B cell (primary cell): Measurements from ENCODE around the gene KRT74. TPM values are rescaled to one million over a fixed set of nuclear protein-coding genes. Genes with fewer than 3 reads are reported as not detected.

Source experiments
- ATAC-seq: fragments of 200-7000 bp; cut with Tn5 transposase; one replicate; pipeline ENCODE4 v1.10.0; 2021; ENCODE audit warnings: low read depth, mild to moderate bottlenecking, moderate number of reproducible peaks, moderate library complexity
- CTCF ChIA-PET: fragments of 350-600 bp; sonication (Branson Sonifier 250); formaldehyde crosslinking; loops from one replicate; lab custom pipeline; 2021; ENCODE audit warnings: antibody characterized with exemption, inconsistent platforms; lab: Charles Lee
- POLR2A ChIA-PET: fragments of 350-600 bp; sonication (Branson Sonifier 250); formaldehyde crosslinking; loops from one replicate; lab custom pipeline; 2021; ENCODE audit warnings: antibody characterized with exemption; lab: Charles Lee
- DNase-seq: peaks from one replicate; pipeline ENCODE4 v3.0.0; 2013
- H2AFZ ChIP-seq: 2 replicates; pipeline ENCODE4 v1.6.1; 2012; ENCODE audit warnings: mild to moderate bottlenecking, low read depth, low read length; ENCODE audit not compliant: insufficient read depth, poor library complexity, severe bottlenecking
- H3K27ac ChIP-seq, 2 donors: 1 replicate in 1 of 2; 2 replicates in 1 of 2; pipeline ENCODE4 v1.5.1; 2012 to 2013; ENCODE audit warnings: low read length in 2 of 2, mild to moderate bottlenecking in 2 of 2, moderate library complexity in 1 of 2
- H3K27me3 ChIP-seq, 4 experiments: fragments of 200-600 bp in 1 of 4; sonication (generic) in 1 of 4; replicated peaks in 1 of 4; 1 replicate in 2 of 4; 2 replicates in 2 of 4; pipeline versions ENCODE4 v1.6.1 to v1.7.0; 2013 to 2016; ENCODE audit warnings: low read length in 3 of 4, mild to moderate bottlenecking in 2 of 4, mixed read lengths in 1 of 4, moderate library complexity in 1 of 4; ENCODE audit not compliant: insufficient read depth in 4 of 4, control insufficient read depth in 3 of 4; ENCODE audit errors: control extremely low read depth in 1 of 4
- H3K36me3 ChIP-seq, 2 experiments: replicated peaks in 1 of 2; 1 replicate in 1 of 2; 2 replicates in 1 of 2; pipeline versions ENCODE4 v1.6.1 to v1.7.1; 2013; ENCODE audit warnings: low read length in 1 of 2; ENCODE audit not compliant: insufficient read depth in 2 of 2, control insufficient read depth in 1 of 2; ENCODE audit errors: control extremely low read depth in 1 of 2, extremely low read depth in 1 of 2
- H3K4me1 ChIP-seq, 2 donors: fragments of 200-600 bp in 1 of 2; sonication (generic) in 1 of 2; 1 replicate in 1 of 2; 2 replicates in 1 of 2; pipeline versions ENCODE4 v1.5.1 to v1.6.1; 2013 to 2017; ENCODE audit warnings: low read length in 2 of 2; ENCODE audit not compliant: control insufficient read depth in 2 of 2, insufficient read depth in 2 of 2
- H3K4me2 ChIP-seq: replicated peaks from 2 replicates; pipeline ENCODE3; 2012; ENCODE audit warnings: mild to moderate bottlenecking, low read depth, low read length; ENCODE audit not compliant: poor library complexity, severe bottlenecking
- H3K4me3 ChIP-seq, 5 experiments: fragments of 200-600 bp in 1 of 5; sonication (generic) in 1 of 5; 1 replicate in 3 of 5; 2 replicates in 2 of 5; pipeline versions ENCODE4 v1.5.1 to v1.7.0; 2011 to 2016; ENCODE audit warnings: low read length in 4 of 5, mild to moderate bottlenecking in 4 of 5, low read depth in 2 of 5, control low read depth in 1 of 5, moderate library complexity in 1 of 5; ENCODE audit not compliant: insufficient read depth in 1 of 5; ENCODE audit errors: control extremely low read depth in 1 of 5, extremely low read depth in 1 of 5
- H3K79me2 ChIP-seq: fragments of 200-600 bp; sonication (generic); one replicate; pipeline ENCODE4 v1.6.0; 2016; ENCODE audit warnings: low read length; ENCODE audit not compliant: control insufficient read depth, insufficient read depth
- H3K9ac ChIP-seq: fragments of 200-600 bp; sonication (generic); 2 replicates; pipeline ENCODE4 v1.6.1; 2017; ENCODE audit warnings: mild to moderate bottlenecking, low read length, moderate library complexity
- H3K9me3 ChIP-seq, 3 donors: one replicate each; pipeline versions ENCODE4 v1.6.1 to v1.7.1; 2013; ENCODE audit warnings: low read length in 2 of 3; ENCODE audit not compliant: control insufficient read depth in 2 of 3, insufficient read depth in 1 of 3; ENCODE audit errors: control extremely low read depth in 1 of 3
- H4K20me1 ChIP-seq: 2 replicates; pipeline ENCODE4 v1.6.0; 2012; ENCODE audit warnings: mild to moderate bottlenecking, low read length; ENCODE audit not compliant: insufficient read depth, control insufficient read depth, poor library complexity, severe bottlenecking
- H3K27ac Mint-ChIP-seq: one replicate; pipeline ENCODE4 v1.8.0; 2021; ENCODE audit warnings: mixed read lengths
- H3K27me3 Mint-ChIP-seq: one replicate; pipeline ENCODE4 v1.8.0; 2021; ENCODE audit warnings: mixed read lengths
- H3K4me1 Mint-ChIP-seq: one replicate; pipeline ENCODE4 v1.8.0; 2021; ENCODE audit warnings: mixed read lengths
- H3K4me3 Mint-ChIP-seq: one replicate; pipeline ENCODE4 v1.8.0; 2021; ENCODE audit warnings: mixed read lengths
- H3K9me3 Mint-ChIP-seq: one replicate; pipeline ENCODE4 v1.8.0; 2022; ENCODE audit warnings: mixed read lengths; ENCODE audit not compliant: insufficient read depth
- EZH2 ChIP-seq: IDR thresholded peaks from 2 replicates; pipeline ENCODE4 v1.6.1; 2012; ENCODE audit warnings: borderline replicate concordance, low read depth, mild to moderate bottlenecking, moderate library complexity, low read length; ENCODE audit not compliant: insufficient read depth, poor library complexity, severe bottlenecking
- WGBS: methylation state at CpG from one replicate; pipeline ENCODE4 v1.1.5; 2013; ENCODE audit warnings: missing lambda C conversion rate; ENCODE audit not compliant: insufficient coverage; 5-methylcytosine and 5-hydroxymethylcytosine counted together
- intact Hi-C: fragments of 100-400 bp; cut with micrococcal nuclease; formaldehyde crosslinking; loops from one replicate; pipeline ENCODE4 v1.10.0; 2022
- polyA plus RNA-seq: library from polyadenylated mRNA; depleted of rRNA; stranded (reverse); fragments of >200 nt; gene quantifications from 2 replicates; pipeline ENCODE4 v1.2.3, GENCODE V29; 2012
- total RNA-seq, 2 donors: library from RNA; stranded (reverse); fragments of 120-200 nt in 1 of 2; gene quantifications; 1 replicate in 1 of 2; 2 replicates in 1 of 2; pipeline versions ENCODE4 v1.2.3 to v1.2.4, GENCODE V29; 2013 to 2022
- TF ChIP-seq, protein P1 (sequence below): fragments of 200-600 bp; IDR thresholded peaks from one replicate; pipeline ENCODE4 v1.8.0; 2022; ENCODE audit warnings: antibody characterized with exemption, mild to moderate bottlenecking

The KRT74 gene
- total and polyA plus RNA-seq, 2 donors (not counting 1 experiment from before 2014, with no cell fraction given): not detected

DNA sequence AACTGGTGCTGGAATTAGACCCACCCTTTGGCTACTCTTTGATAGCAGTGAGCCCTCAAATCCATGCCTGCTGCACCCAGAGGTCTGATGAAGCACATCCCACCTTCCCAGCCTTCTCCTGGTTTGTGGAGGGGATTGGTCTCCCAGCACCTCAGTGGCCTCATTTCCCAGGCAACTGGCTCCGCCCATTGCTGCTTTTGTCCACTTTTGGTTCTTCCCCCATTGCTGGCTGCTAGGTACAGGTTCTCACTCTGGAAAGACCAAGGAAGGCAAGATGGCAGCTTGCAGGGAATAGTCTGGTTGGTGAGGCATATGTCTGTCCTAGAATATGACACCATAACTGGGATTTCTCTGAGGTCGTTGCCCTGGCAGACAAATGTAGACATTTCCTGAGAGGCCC is 43.3 kb downstream of the KRT74 start:
- no peaks in the 10 kb centered on the region for H3K9me3 ChIP-seq
- no peaks in the 10 kb centered on the region for H3K27me3 ChIP-seq
- WGBS: 80% methylated on average over 1 of the region's 2 CpGs
- H3K36me3 ChIP-seq: no peaks in the 10 kb centered on the region
- Mint-ChIP-seq H3K4me3 (no peak overlapping the region), H3K9me3 (no peaks in the 10 kb centered on the region), H3K27me3 (no peaks in the 10 kb centered on the region), H3K27ac (no peak overlapping the region), H3K4me1 (no peaks in the 10 kb centered on the region)
- H2AFZ ChIP-seq: no peak overlapping the region
- no peak overlapping the region for H3K9ac ChIP-seq
- no peaks in the 10 kb centered on the region for H3K79me2 ChIP-seq
- no peaks in the 10 kb centered on the region for H3K4me1 ChIP-seq
- TF ChIP-seq, protein P1, sequence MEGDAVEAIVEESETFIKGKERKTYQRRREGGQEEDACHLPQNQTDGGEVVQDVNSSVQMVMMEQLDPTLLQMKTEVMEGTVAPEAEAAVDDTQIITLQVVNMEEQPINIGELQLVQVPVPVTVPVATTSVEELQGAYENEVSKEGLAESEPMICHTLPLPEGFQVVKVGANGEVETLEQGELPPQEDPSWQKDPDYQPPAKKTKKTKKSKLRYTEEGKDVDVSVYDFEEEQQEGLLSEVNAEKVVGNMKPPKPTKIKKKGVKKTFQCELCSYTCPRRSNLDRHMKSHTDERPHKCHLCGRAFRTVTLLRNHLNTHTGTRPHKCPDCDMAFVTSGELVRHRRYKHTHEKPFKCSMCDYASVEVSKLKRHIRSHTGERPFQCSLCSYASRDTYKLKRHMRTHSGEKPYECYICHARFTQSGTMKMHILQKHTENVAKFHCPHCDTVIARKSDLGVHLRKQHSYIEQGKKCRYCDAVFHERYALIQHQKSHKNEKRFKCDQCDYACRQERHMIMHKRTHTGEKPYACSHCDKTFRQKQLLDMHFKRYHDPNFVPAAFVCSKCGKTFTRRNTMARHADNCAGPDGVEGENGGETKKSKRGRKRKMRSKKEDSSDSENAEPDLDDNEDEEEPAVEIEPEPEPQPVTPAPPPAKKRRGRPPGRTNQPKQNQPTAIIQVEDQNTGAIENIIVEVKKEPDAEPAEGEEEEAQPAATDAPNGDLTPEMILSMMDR: no peak
- no peak for TF ChIP-seq EZH2
- no peak overlapping the region for H3K4me3 ChIP-seq
- CTCF ChIA-PET: no interaction called here
- DNase-seq (no peak), ATAC-seq (no peak)
- H3K4me2 ChIP-seq: no peak overlapping the region
- POLR2A ChIA-PET: no interaction called here
- no peaks in the 10 kb centered on the region for H4K20me1 ChIP-seq
- intact Hi-C loops: no loop called here
- no peak overlapping the region for H3K27ac ChIP-seq

DNA sequence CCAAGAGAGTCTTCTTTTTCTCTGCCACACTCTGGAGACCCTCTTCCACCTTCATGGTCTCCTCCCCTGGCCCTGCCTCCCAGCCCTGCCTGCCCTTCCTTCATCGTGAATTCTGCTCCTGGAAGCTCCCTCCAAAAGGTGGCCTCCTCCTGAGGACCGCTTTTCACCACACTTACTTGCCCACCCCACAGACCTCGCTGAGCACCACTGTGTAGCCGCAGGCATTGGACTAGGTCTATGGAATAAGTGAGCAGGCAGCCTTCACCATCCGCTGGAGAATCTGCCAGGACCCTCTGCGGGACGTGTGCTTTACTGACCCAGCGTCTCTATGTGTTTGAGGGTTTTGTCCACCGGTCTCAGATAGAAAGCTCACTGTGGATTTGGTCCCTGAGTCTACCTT is 43.8 kb downstream of the KRT74 start:
- H3K9me3 Mint-ChIP-seq: no peaks in the 10 kb centered on the region
- POLR2A ChIA-PET: no interaction called here
- no peak overlapping the region for H3K27ac Mint-ChIP-seq
- H3K9ac ChIP-seq: no peak overlapping the region
- no peaks in the 10 kb centered on the region for H3K27me3 ChIP-seq
- H3K9me3 ChIP-seq: no peaks in the 10 kb centered on the region
- H3K4me1 ChIP-seq: no peaks in the 10 kb centered on the region
- ATAC-seq (no peak), DNase-seq (no peak)
- H3K4me3 ChIP-seq: no peak overlapping the region
- no peaks in the 10 kb centered on the region for H3K79me2 ChIP-seq
- TF ChIP-seq EZH2: no peak
- TF ChIP-seq, protein P1: no peak
- H3K4me3 Mint-ChIP-seq: no peak overlapping the region
- H3K4me1 Mint-ChIP-seq: no peaks in the 10 kb centered on the region
- no peaks in the 10 kb centered on the region for H3K36me3 ChIP-seq
- WGBS: 100% methylated on average over 5 of the region's 9 CpGs
- no peaks in the 10 kb centered on the region for H4K20me1 ChIP-seq
- no peaks in the 10 kb centered on the region for H3K27me3 Mint-ChIP-seq
- H3K4me2 ChIP-seq: no peak overlapping the region
- H2AFZ ChIP-seq: no peak overlapping the region
- CTCF ChIA-PET: no interaction called here
- no peak overlapping the region for H3K27ac ChIP-seq
- intact Hi-C loops: no loop called here
